ENCODE data around the gene IGSF6.
"Not testable (repeated sequence)": the region's sequence is repeated elsewhere in the genome, so short reads cannot be mapped to it uniquely, and the experiment has no call there.

IGSF6 gene

DNA sequence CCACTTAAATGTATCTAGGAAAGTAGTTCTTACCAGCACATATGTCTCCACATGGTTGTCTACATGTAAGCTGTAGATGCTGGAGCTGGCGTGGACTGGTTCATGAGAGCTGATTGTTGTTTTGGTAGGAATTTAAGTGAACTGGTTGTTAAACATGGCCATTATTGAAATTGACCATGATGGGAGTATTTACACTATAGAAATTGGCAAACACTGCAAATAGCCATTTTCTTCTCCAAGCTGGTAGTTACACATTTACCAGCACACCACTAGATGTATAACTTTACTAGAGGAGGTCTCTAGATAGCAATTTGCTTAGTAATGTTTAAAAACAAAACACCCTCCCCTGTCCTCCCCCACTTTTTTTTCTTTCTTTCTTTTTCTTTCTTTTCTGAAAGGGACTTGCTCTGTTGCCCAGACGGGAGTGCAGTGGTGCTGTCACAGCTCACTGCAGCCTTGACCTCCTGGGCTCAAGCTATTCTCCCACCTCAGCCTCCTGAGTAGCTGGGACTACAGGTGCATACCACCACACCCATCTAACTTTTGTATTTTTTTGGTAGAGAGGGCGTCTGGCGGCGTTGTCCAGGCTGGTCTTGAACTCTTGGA lies 24.2 kb downstream of the IGSF6 start:
- DNase-seq = no peak

DNA sequence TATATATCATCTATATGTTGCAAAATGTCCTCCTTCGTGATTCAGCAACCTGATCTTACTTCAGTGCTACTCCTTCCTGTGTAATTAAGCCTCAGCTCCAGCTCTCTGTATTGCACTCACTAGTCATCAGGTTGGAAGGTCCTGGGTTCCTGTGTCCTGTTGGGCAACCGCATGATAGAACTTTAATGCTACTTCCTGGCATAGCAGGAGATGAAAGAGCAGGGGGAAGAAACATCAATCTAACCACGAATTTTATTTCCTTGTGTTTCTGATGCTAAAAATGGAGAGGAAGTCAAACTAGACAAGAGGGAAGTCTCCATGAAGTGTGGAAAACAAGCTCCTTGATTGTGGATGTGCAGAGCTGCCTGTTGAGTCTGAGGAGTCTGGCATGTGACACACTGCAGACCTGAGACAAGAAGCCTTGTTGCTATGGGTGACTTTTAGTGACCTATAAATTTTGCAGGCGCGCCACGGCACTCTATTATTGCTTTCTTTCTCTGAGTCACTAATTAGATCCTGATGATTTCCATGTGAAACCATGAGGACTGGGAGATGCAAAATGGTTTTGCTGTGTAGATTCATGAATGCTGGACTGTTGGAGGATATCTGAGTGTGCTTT lies 25.6 kb downstream of the IGSF6 start:
- peak; percentile 59 for DNase-seq

DNA sequence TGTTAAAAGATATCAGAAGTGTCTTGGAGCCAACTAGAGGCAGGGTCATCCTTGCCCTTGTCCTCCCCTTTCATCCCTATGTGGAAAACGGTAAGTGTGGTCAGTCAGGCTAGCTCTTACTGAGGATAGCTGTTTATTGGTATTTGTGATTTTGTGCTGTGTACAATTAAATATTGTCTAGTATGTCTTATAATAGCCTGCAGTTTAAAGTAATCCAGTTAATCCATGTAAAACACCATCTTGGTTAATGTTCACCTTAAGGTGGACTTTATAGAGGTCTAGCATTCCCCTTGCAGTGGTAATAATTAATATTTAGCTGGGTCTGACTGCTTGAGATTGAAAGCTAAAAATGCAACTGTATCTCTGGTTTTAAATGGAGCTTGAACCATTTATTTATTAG lies 27.4 kb downstream of the IGSF6 start:
- no peak for DNase-seq

DNA sequence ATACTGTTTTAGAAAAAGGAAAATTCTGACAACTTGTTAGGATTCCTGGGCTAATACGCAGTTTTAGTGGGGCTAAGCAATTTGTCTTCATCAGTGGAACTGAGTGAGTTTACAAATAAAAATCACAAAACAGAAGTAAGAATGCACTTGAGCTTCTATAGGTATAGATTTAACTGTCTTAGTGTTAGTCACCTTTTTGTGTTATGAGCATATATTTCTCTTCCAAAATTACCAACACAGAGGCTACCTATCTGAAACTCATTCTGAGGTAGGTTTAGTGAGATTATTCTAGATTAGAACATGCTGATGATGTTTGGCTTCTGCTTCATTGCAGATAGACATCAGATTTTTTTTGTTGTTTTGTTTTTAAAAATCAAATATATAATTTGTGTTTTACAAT lies 29.9 kb downstream of the IGSF6 start:
- DNase-seq = no peak

DNA sequence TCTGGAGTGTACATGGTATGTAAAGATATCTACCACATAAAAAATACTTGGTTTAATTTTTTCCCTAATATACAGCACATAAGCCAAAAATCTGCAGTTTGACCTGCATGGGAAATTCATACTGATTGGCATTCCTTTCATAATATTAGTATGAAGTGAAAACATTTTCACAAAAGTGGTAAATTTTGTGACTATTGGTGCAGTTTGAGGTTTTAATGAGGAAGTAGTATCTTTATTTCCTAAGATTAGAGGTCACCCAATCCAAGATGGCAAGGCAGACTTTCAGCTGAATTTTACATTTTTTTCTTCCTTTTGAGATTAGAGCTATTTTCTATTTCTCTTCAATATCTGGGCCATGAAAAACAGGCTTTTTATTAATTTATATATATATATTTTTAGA lies 31.8 kb downstream of the IGSF6 start:
- no peak for DNase-seq

DNA sequence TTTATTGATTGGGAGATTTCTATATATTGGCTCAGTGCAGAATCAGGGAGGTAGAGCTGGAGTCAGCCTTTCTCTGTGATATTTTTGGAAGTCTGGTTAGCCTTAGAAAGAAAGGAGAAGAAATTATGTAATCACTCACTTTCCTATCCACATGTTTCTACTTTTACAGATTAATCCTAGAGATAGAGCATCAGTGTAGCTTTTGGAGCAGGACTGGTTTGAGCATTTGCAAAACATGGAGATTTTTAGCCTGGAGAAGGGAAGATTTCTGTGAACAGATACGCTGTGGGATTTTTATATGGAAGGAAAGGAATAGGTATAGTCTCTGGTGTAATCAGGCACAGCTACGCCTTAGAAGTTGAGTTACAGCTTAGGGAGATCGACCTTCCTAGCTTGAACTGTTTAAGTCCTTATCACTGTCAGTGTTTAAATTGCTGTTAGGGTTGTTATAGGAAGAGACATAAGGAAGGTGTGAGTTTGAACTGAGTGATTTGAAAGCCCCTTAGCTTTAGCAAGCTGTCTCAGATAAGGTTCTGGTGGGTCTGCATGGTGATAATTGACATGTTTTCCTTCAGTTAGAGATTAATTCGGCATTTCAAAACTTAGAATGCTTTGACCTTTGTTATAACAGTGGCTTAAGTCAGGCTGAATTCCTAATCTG lies 32.5 kb downstream of the IGSF6 start:
- DNase-seq = no peak

DNA sequence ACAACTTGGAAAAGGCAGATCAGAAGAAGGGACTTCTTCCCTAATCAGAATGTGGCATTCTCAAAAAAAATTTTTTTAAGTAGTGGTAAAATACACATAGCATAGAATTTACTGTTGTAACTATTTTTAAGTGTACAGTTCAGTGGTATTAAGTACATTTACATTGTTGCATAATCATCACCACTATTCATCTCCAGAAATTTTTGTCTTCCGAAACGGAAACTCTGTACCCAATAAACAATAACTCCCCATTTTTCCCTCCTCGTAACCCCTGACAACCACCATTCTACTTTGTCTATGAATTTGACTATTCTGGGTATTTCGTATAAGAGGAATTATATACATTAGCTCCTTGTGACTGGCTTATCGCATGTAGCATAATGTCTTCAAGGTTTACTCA lies 34.1 kb downstream of the IGSF6 start:
- no peak for DNase-seq

DNA sequence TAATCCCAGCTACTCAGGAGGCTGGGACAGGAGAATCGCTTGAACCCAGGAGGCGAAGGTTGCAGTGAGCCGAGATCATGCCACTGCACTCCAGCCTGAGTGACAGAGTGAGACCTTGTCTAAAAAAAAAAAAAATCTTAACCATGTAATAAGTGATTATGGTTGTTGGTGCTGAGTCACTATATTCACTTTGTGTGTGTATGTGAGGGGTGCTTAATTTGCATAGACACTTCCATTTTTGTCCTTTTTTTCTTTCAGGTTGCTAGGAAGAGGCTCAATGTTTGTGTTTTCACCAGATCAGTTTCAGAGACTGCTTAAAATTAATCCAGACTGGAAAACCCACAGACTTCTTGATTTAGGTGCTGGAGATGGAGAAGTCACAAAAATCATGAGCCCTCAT lies 34.8 kb downstream of the IGSF6 start:
- DNase-seq = no peak

DNA sequence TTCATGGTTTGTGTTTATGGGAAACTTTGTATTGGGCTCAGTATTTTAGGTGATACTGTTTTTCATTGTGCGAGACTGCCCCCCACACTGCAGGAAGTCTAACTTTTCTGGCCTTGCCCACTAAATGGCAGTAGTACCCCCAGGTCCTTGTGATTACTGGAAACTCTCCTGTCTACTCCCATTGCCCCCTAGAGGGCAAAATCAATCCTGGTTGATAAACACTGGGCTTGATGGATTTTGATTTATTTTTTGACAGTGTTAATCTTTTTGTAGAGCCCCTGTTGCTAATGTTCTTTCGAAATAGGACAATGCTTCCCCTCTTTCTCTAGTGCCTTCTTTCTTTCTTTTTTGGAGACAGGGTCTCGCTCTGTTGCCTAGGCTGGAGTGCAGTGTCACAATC lies 37.5 kb downstream of the IGSF6 start:
- DNase-seq = no peak

DNA sequence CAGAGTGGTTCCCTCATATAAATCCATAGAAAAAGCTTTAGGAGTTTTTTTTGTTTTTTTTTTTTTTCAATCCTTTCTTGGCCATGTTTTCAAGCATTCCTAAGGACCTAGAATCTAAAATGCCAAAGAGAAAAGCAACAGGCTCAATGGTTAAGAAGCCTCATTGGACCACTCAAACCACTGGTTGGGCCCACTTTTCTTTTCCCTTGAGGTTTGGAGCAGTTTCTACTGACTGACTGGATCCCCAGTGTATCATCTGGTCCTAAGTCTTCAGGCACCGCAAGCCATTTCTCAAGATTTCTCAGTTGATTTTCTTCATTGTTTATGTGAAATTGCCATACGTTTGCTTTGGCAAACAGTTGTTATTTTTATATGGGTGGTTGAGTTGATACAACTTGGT lies 38.6 kb downstream of the IGSF6 start:
- DNase-seq = no peak

DNA sequence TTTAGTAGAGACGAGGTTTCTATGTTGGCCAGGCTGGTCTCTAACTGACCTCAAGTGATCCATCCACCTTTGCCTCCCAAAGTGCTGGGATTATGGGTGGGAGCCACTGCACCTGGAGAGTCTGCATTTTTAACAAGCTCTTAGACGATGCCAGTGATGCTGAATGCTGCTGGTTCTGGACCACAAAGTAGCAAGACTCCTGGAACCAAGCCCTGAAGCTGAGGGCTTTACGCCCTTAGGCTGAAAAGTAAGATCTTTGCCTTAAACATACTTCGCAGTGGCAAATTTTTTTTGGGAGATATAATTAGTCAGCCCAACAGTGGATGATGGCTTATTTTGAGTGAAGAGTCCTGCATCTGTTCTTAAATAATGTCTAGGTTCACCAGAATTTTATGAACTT lies 39.0 kb downstream of the IGSF6 start:
- DNase-seq = no peak

DNA sequence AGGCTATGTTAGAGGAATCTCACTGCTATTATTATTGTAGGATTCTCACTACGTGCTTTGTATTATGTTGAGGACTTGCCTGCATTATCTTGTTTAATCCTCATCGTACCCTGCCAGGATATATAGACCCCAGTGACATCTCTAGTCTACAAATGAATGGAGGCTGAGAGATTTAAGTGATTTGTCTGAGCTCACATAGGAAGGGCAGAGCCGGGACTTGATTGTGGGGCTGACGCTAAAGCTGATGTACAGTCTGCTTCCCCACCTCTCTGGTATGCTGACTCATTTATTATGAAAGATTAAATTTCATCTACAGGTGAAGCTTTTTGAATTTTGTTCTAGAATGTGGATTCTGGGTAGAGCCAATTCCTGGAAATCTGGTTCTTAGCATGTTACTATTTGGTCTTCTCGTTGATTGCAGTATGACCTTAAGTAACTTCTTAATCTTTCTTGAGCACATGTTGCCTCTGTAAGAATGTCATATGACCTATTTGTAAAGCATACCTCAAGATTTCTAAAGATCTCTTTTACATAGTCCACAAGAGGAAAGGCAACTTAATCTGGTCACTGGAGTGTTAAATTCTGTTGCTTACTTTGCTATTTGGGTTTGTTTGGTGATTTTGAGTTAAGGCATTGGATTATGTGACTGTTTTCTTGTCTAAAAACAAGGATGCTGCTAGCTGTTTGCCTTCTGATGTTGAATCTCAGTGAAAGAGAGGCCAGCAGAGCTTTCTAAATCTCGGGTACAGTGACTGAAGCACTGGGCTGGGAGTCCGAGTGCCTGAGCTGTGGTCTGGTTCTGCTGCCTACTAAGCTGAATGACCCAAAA lies 40.6 kb downstream of the IGSF6 start:
- peak; percentile 42 for DNase-seq

DNA sequence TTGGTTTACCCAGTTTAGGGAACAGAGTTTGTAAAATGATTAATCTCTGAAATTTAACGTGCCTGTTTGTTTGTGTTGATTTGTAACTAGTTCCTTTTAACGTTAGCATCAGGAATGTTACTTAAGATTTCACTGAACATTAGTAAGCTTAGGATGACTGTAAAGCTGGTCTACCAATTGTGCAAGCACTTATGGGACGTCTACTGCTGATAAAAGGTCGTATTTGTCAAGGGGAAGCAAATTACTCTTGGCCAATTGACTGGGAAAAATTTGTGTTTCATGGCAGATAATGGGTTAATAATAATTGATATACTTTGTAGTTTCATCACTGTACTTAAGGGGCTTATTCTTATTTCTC lies 41.2 kb downstream of the IGSF6 start:
- DNase-seq = no peak

DNA sequence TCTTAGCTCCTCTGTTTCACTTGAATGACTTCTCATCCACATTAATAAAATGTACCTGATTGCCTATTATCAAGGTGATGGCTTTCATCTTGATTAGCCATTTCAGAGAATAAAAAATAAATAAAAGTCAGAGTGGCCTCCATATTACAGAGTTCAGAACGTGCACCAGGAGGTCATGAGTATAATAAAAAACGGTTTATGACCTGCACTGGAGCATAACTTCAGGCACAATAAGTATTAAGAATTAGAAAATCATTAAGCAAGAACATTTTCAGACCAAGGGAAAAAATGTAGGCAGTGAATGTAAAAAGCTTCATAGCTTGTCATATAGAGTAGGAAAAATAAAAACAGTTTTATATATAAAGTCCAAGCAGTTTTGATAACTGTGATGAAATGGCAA lies 41.6 kb downstream of the IGSF6 start:
- no peak for DNase-seq

DNA sequence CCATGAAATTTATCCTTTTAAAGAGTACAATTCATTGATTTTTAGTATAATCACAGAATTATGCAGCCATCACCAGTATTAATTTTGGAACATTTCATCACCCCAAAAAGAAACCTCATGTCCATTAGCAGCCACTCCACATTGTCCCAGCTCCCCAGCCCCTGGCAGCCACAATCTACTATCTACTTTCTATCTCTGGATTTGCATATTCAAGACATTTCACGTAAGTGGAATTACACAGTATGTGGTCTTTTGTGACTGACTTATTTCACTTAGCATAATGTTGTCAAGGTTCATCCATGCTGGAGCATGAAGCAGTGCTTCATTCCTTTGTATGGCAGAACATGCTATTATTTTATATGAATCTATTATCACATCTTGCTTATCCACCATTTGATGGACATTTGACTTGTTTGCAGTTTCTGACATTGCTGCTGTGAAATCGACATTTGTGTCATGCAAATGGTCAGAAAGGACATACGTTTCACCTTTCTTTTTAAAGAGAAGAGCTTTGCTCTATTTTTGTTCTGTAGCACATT lies 42.3 kb downstream of the IGSF6 start:
- DNase-seq = no peak

DNA sequence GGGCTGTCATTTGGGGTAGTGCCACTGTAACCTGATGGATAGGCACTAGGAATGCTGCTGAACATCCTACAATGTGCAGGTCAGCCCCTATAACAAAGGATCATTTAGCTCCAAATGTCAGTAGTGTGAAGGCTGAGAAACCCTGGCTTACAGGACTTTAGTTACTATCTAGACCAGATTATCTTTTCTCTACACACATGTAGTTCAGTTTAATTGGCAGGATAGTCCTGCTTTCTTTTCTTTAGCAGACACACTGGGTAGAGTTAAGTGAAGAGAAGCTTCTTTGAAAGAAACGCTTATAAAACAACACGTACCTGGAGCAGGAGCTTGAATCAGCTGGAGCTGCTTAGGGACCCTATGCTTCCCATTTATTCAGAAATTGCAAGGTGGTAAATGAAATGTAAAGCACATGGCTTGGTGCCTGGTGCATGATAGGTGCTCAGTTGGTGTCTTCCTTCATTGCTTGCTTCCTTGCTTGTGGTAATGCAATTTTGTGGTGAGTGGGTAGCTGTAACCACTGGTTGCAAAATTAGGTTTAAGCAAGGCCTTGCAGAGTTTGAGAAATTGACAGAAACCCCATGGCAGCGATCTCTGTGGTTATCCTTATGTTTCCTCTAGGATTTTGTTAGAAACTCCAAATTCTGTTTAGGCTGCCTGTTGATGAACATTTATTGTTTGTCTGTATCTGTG lies 43.6 kb downstream of the IGSF6 start:
- no peak for DNase-seq

DNA sequence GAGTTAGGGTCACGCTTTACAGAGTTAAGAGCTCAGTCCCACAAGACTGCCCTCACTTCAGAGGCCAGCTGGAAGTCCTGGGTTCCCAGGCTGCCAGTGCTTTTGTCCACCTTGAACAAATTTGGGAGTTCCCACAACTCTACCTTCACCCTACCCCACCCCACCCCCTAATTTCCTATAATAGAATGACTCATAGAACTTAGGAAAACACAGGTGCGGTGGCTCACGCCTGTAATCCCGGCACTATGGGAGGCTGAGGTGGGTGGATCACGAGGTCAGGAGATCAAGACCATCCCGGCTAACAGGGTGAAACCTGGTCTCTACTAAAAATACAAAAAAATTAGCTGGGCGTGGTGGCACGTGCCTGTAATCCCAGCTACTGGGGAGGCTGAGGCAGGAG lies 46.6 kb downstream of the IGSF6 start:
- DNase-seq = not testable (repeated sequence)

DNA sequence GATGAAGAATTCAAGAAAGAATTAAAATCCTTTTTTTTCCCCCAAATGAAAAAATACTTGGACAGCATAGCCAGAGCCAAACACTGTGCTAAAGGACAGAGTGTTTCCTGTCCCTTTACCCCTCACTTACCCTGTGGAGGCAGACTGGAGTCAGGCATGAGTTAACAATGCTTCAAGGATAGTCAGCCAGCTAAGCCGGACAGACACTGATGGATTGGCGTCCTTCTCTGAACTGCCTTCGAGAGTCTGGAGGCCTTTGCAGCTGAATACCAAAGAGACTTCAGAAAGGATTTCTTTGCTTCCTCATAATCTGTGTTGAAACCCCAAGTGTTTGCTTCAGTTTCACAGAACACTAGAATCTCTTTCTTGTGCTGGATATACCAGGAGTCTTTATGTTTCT lies 48.5 kb downstream of the IGSF6 start:
- no peak for DNase-seq

DNA sequence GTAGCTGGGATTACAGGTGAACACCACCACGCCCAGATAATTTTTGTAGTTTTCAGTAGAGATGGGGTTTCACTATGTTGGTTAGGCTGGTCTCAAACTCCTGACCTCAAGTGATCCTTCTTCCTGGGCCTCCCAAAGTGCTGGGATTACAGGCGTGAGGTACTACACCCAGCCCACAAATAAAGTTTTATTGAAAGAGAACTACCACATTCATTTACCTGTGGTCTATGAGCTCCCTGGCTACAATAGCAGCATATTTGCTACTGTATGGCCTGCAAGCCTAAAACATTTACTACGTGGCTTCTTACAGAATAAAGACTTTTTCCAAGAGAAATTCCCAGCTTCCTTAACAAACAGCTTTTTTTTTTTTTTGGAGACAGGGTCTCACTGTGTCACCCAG lies 49.6 kb downstream of the IGSF6 start:
- no peak for DNase-seq

DNA sequence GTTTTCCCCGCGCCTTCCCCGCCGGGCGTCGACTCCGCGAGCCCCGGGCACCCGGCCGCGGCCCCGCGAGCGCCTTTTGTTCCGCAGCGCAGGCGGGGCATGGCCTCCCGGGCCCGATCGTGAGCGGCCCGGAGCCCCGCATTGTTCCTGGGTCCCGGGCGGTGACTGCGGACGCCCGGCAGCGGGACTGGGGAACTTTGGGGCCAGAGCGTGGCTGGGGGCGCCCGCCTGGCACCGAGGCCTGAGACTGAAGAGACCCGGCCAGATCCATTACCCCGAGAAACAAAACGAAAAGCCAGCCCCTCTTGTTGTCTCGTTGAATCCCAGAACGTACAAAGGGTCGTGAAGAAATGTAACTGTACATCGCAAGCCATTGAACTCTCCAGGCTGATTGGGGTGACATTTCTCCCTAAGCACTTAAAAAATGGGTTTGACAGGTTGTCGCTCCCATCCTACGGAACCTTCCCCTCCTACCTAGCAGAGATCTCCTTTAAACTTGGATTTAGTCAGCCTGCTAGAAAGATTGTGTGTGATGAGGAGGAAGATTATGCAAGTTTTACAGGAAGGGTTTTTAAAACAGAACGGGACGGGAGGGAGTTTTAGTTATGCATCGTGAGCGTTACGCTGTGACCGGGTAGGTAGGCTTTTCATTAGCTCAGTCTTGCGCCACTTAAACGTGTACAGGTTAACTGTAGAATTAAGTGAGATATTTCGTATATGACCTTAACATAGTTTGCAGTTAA lies 52.2 kb downstream of the IGSF6 start:
- DNase-seq = peak; percentile 38

DNA sequence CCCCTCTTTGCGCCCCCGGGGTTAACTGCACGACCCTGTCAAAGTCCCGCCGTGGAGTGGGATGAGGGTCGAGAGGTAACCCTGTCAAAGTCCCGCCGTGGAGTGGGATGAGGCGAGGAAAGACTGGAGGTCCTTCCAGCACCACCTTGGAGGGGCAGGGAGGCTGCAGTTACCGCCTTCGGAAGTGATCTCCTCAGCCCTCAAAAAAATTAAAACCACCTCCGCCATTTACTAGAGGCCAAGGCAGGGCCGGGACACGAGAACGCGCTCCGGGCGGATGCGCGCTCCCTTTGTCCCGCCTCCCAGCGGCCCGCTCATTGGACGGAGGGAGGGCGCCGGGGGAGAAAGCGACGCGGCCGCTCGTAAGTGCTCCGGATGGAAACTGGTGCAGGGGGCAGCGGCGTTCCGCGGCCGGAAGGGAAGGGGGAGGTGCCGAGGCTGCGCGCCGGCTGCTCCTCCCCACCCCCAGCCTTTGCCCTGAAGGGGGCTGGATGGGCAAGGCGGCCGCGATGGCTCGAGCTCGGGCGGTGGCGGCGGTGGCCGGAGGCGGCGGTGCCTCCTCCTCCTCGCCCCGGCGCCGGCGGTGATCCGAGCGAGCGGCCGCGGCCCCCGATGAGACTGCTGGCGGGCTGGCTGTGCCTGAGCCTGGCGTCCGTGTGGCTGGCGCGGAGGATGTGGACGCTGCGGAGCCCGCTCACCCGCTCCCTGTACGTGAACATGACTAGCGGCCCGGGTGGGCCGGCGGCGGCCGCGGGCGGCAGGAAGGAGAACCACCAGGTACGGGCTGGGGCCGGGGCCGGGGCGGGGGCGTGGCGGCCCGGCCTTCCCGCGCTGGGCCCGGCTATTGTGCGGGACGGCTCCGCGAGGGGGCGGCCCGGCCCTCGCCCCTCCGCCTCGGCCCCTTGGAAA lies 53.0 kb downstream of the IGSF6 start, which contains the start of gene METTL9:
Gene METTL9 (plus strand): TSS at position 456 of the 909 bp plus-strand sequence. CDS start 157 bp downstream, at position 613.
- peak; percentile 94 for DNase-seq
